Smooth muscle cell (in vitro differentiated cells): ENCODE data around the gene MMEL1. TPM values are rescaled to one million over a fixed set of nuclear protein-coding genes. Genes with fewer than 3 reads are reported as not detected.

ENCODE experiments used
- DNase-seq: peaks from one replicate; lab custom pipeline; 2025; ENCODE audit not compliant: unreplicated experiment; lab: John Stamatoyannopoulos, UW
- H2AFZ ChIP-seq: fragments of 200-600 bp; sonication (generic); 2 replicates; pipeline ENCODE4 v1.6.0; 2016; ENCODE audit warnings: antibody characterized with exemption, low read depth, mild to moderate bottlenecking
- H3F3A ChIP-seq: fragments of 200-600 bp; sonication (generic); 2 replicates; pipeline ENCODE4 v1.6.0; 2017; ENCODE audit warnings: antibody characterized with exemption, low read depth
- H3K27ac ChIP-seq: fragments of 200-600 bp; sonication (generic); 2 replicates; pipeline ENCODE4 v1.5.1; 2016; ENCODE audit warnings: low read depth, mild to moderate bottlenecking
- H3K27me3 ChIP-seq: fragments of 200-600 bp; sonication (generic); 2 replicates; pipeline ENCODE4 v1.6.1; 2016; ENCODE audit warnings: low read depth, mild to moderate bottlenecking
- H3K36me3 ChIP-seq: fragments of 200-600 bp; sonication (generic); 2 replicates; pipeline ENCODE4 v1.5.1; 2016; ENCODE audit warnings: low read depth
- H3K4me1 ChIP-seq: fragments of 200-600 bp; sonication (generic); 2 replicates; pipeline ENCODE4 v1.5.1; 2016; ENCODE audit warnings: low read depth
- H3K4me2 ChIP-seq: fragments of 200-600 bp; sonication (generic); 2 replicates; pipeline ENCODE4 v1.6.0; 2016; ENCODE audit warnings: mild to moderate bottlenecking
- H3K4me3 ChIP-seq: fragments of 200-600 bp; sonication (generic); 2 replicates; pipeline ENCODE4 v1.5.1; 2016; ENCODE audit warnings: mild to moderate bottlenecking
- H3K79me2 ChIP-seq: fragments of 200-600 bp; sonication (generic); 2 replicates; pipeline ENCODE4 v1.6.0; 2016; ENCODE audit warnings: low read depth, mild to moderate bottlenecking
- H3K9ac ChIP-seq: fragments of 200-600 bp; sonication (generic); 2 replicates; pipeline ENCODE4 v1.6.0; 2016; ENCODE audit warnings: low read depth
- H3K9me3 ChIP-seq: fragments of 200-600 bp; sonication (generic); replicated peaks from 2 replicates; pipeline ENCODE4 v1.5.1; 2016; ENCODE audit warnings: low read depth
- H4K20me1 ChIP-seq: fragments of 200-600 bp; sonication (generic); 2 replicates; pipeline ENCODE4 v1.6.0; 2016; ENCODE audit warnings: low read depth
- CTCF ChIP-seq: fragments of 200-600 bp; sonication (generic); IDR thresholded peaks from 2 replicates; pipeline ENCODE4 v1.5.1; 2017; ENCODE audit warnings: borderline replicate concordance, mild to moderate bottlenecking, antibody characterized with exemption; ENCODE audit not compliant: insufficient read depth, poor library complexity, severe bottlenecking
- whole genome bisulfite sequencing: methylation state at CpG from one replicate; pipeline ENCODE4 v1.1.7; 2016; ENCODE audit warnings: low lambda C conversion rate; 5-methylcytosine and 5-hydroxymethylcytosine counted together
- polyA plus RNA-seq: library from polyadenylated mRNA; unstranded; fragments of >200 nt; fragmentation: Nextera tagmentation; extraction: Ambion mirVana; gene quantifications from 2 replicates; pipeline ENCODE4 v1.2.1, GENCODE V29; 2016
- total RNA-seq: library from RNA; depleted of rRNA; stranded (reverse); fragments of >200 nt; gene quantifications from 2 replicates; pipeline ENCODE4 v1.2.3, GENCODE V29; 2014

MMEL1 gene
- total and polyA plus RNA-seq, 2 experiments from 2014 or later: 3.4 TPM; not detected in 1

- no peaks in the 10 kb centered on the region for H3K36me3 ChIP-seq
- H2AFZ ChIP-seq: no peak overlapping the region
- H3K79me2 ChIP-seq: no peaks in the 10 kb centered on the region
- H3K27me3 ChIP-seq: no peaks in the 10 kb centered on the region
- TF ChIP-seq CTCF: no peak
- no peaks in the 10 kb centered on the region for H3K4me1 ChIP-seq
- no peak overlapping the region for H3K4me3 ChIP-seq
- H3K27ac ChIP-seq: no peak overlapping the region
- no peaks in the 10 kb centered on the region for H3F3A ChIP-seq
- H3K9me3 ChIP-seq: no peaks in the 10 kb centered on the region
- WGBS: 87% methylated on average over 20 of the region's 20 CpGs
- H4K20me1 ChIP-seq: no peaks in the 10 kb centered on the region
- no peak for DNase-seq
- H3K4me2 ChIP-seq: no peak overlapping the region
- no peak overlapping the region for H3K9ac ChIP-seq
These were observed 38.7 kb downstream of the MMEL1 start for GRCh38 chr1:2594001-2594640.

- Histone ChIP-seq H4K20me1 (no peaks in the 10 kb centered on the region), H3K4me1 (no peaks in the 10 kb centered on the region), H3F3A (no peaks in the 10 kb centered on the region), H3K27me3 (no peaks in the 10 kb centered on the region), H3K36me3 (no peaks in the 10 kb centered on the region), H3K79me2 (no peaks in the 10 kb centered on the region), H3K4me3 (no peak overlapping the region), H3K27ac (no peak overlapping the region), H3K9me3 (no peaks in the 10 kb centered on the region), H3K9ac (no peak overlapping the region), H3K4me2 (no peak overlapping the region), H2AFZ (no peak overlapping the region)
- no peak for TF ChIP-seq CTCF
- 83% methylated on average over 26 of the region's 26 CpGs for WGBS
- no peak for DNase-seq
These were observed 39.5 kb downstream of the MMEL1 start for GRCh38 chr1:2593251-2593878.

- Histone ChIP-seq H3K79me2 (no peaks in the 10 kb centered on the region), H3K4me2 (no peak overlapping the region), H3K9ac (no peak overlapping the region), H2AFZ (no peak overlapping the region), H3K27ac (no peak overlapping the region), H3K9me3 (no peaks in the 10 kb centered on the region), H4K20me1 (no peaks in the 10 kb centered on the region), H3K4me3 (no peak overlapping the region), H3K4me1 (peaks cover 2% of the 10 kb centered on the region), H3K27me3 (no peaks in the 10 kb centered on the region), H3K36me3 (no peaks in the 10 kb centered on the region), H3F3A (no peaks in the 10 kb centered on the region)
- TF ChIP-seq CTCF: no peak
- DNase-seq: no peak
- 90% methylated on average over 14 of the region's 15 CpGs for WGBS
These were observed 40.1 kb downstream of the MMEL1 start for GRCh38 chr1:2592672-2593071.
